Progenitor cell of endocrine pancreas (in vitro differentiated cells): ENCODE data around the gene LOC128125822.

Source experiments
- DNase-seq: peaks from one replicate; pipeline ENCODE4 v3.0.0; 2021; ENCODE audit warnings: low spot score; ENCODE audit not compliant: unreplicated experiment
- H3K27ac Mint-ChIP-seq: 2 replicates; pipeline ENCODE4 v1.8.0; 2021; ENCODE audit warnings: mild to moderate bottlenecking, moderate library complexity, mixed read lengths
- H3K27me3 Mint-ChIP-seq: 2 replicates; pipeline ENCODE4 v1.8.0; 2021; ENCODE audit warnings: mixed read lengths
- H3K36me3 Mint-ChIP-seq: 2 replicates; pipeline ENCODE4 v1.8.0; 2022; ENCODE audit warnings: mixed read lengths; ENCODE audit not compliant: insufficient read depth
- H3K4me1 Mint-ChIP-seq: 2 replicates; pipeline ENCODE4 v1.8.0; 2021; ENCODE audit warnings: low read depth, mixed read lengths
- H3K4me3 Mint-ChIP-seq: 2 replicates; pipeline ENCODE4 v1.8.0; 2021; ENCODE audit warnings: low read depth, mild to moderate bottlenecking, moderate library complexity, mixed read lengths
- H3K9me3 Mint-ChIP-seq: 2 replicates; pipeline ENCODE4 v1.8.0; 2021; ENCODE audit warnings: low read depth, mixed read lengths
- TF ChIP-seq, protein P1 (sequence below): fragments of 200-600 bp; sonication (generic); IDR thresholded peaks from one replicate; pipeline ENCODE4 v1.5.0; 2021; ENCODE audit warnings: antibody characterized with exemption, mild to moderate bottlenecking; ENCODE audit not compliant: unreplicated experiment

The LOC128125822 gene

DNA sequence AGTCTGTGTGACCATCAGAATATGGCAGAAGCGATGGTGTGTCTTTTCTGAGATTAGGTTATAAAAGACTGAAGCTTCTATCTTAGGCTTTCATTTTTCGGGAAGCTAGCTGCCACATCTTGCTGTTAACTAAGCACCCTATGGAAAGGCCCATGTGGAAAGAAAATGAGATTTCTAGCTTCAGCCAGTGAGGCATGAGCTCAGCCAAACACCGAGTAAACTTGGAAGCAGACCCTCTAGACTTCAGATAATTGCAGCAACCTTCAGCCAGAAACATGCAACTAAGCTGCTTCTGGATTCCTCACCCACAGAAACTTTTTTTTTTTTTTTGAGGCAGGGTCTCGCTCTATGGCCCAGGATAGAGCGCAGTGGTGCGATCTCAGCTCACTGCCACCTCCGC is 20.6 kb downstream of the LOC128125822 start:
- Mint-ChIP-seq H3K4me3 (no peak overlapping the region), H3K9me3 (no peaks in the 10 kb centered on the region), H3K36me3 (no peaks in the 10 kb centered on the region), H3K4me1 (peaks cover 2% of the 10 kb centered on the region), H3K27ac (no peak overlapping the region), H3K27me3 (no peaks in the 10 kb centered on the region)
- TF ChIP-seq, protein P1, sequence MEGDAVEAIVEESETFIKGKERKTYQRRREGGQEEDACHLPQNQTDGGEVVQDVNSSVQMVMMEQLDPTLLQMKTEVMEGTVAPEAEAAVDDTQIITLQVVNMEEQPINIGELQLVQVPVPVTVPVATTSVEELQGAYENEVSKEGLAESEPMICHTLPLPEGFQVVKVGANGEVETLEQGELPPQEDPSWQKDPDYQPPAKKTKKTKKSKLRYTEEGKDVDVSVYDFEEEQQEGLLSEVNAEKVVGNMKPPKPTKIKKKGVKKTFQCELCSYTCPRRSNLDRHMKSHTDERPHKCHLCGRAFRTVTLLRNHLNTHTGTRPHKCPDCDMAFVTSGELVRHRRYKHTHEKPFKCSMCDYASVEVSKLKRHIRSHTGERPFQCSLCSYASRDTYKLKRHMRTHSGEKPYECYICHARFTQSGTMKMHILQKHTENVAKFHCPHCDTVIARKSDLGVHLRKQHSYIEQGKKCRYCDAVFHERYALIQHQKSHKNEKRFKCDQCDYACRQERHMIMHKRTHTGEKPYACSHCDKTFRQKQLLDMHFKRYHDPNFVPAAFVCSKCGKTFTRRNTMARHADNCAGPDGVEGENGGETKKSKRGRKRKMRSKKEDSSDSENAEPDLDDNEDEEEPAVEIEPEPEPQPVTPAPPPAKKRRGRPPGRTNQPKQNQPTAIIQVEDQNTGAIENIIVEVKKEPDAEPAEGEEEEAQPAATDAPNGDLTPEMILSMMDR, result no peak
- DNase-seq, result no peak

DNA sequence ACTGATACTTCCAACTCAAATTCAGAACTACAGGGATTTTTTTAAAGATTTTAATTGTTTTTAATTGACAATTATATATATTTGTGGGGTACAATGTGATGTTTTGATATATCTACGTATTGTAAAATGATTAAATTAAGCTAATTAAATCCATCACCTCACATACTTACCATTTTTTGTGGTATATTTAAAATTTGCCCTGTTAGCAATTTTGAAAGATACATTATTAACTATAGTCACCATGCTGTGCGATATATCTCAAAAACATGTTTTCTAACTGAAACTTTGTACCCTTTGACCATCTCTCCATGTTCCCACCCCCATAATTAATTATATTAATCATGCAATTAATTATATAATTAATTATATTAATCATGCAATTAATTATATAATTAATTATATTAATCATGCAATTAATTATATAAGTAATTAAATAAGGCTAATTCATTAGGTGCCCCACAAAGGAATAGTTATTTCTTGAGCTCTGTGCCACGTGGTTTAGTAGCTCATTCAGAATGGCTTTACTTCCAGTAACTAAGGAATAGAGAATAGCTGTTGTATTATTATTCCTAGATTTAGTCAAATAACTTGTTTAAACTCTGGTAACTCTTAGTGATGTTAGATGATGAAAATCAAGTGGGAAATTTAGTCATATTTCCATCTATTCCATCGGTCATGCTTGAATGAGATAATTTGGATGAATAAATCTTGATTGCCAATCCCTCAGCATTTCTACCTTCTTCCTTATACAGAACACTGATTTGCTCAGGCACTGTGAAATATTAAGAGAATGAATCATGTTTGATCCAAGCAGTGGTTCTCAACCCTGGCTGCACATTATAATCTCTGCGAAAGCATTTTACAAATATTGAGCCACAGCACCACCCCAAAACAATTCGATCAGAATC is 25.1 kb downstream of the LOC128125822 start:
- no peak for DNase-seq
- Mint-ChIP-seq H3K27ac (peak overlapping the region; percentile 98), H3K9me3 (no peaks in the 10 kb centered on the region), H3K27me3 (no peaks in the 10 kb centered on the region), H3K4me1 (peaks cover 10% of the 10 kb centered on the region), H3K36me3 (no peaks in the 10 kb centered on the region), H3K4me3 (peak overlapping the region; percentile 92)
- TF ChIP-seq, protein P1, result no peak

DNA sequence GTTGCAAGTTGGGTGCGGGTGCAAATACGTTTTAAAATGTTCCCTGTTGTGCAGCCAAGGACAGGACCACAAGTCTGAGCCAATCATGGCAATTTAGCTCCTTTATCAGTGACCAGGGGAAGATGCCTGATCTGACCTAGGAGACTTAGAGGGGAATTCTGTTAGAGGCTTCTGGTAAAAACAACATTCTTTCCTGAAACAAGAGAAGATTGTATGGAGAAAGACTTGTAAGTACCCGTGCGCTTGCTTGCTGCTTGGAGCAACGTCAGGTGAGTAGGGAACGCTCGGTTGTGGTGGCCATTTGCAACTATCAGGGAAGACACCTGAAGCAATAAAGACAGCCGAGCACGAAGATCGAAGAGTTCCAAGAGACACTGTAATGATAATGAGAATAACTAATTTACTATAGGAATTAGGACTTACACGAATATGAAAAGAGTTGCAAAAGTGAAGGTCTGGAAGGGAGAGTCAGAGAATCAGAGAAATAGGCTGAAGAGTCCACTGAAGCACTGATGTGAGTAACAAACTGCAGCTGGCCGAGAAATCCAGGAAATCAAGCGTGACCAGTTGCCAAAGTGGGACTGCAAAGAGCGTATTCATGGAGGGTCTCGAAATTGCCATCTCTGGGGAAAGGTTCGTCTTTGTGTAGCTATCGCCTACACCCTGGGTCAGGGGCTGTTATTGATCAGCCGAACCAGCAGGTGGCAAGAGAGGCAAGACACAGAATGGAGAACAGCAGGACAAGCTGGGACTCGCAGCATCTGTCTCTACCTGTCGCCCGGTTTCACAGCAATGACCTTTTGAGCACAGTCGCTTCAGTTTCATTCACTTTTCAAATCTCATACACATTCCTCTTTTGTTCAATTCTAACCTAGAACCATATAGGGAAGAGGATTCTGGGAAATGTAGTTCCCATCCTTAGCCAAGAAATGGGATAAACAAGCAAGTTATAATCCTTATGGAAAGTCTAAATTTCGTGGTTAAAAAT is 26.1 kb downstream of the LOC128125822 start:
- DNase-seq, result peak; percentile 61
- H3K9me3 Mint-ChIP-seq, result no peaks in the 10 kb centered on the region
- H3K27me3 Mint-ChIP-seq, result no peaks in the 10 kb centered on the region
- peaks cover 10% of the 10 kb centered on the region for H3K4me1 Mint-ChIP-seq
- H3K36me3 Mint-ChIP-seq, result no peaks in the 10 kb centered on the region
- peak overlapping the region; percentile 92 for H3K4me3 Mint-ChIP-seq
- H3K27ac Mint-ChIP-seq, result peak overlapping the region; percentile 98
- TF ChIP-seq, protein P1, result peak; percentile 78

DNA sequence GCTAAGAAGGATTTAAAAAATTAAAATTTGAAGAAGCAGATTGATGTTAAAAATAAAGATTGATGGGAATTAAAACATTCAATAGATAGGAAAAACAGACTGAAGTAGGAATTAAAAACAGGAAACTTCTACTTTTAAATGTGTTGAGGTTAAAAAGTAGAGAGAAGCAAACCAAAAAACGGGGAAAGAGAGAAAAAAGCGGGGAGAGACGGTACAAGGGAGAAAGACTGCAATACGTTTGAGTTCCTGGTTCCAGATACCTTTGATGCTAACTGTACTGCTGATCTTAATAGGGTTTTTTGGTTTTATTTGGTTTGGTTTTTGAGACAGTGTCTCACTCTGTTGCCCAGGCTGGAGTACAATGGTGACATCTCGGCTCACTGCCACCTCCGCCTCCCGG is 27.0 kb downstream of the LOC128125822 start:
- TF ChIP-seq, protein P1, result no peak
- Mint-ChIP-seq H3K27ac (peak overlapping the region; percentile 98), H3K9me3 (no peaks in the 10 kb centered on the region)

DNA sequence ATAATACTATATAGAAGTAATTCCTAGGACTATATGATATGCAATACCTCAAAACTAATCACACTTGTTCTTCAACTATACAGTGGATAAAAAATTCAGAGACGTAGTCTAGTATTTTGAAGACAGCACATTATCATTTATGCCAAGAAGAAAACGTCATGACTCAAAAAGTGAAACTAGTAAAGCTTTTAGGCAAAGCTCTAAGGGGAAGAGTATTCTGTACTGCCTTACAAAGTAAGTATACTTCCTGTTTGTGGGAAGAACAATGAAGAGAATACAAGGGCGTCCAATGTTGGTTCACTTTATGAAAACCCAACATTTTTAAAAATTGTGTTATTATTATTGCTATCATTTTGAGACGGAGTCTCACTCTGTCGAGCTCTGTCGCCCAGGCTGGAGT is 27.9 kb downstream of the LOC128125822 start:
- H3K36me3 Mint-ChIP-seq, result no peaks in the 10 kb centered on the region

More for the DNA sequence above, 27.0 kb downstream of the LOC128125822 start:
- Mint-ChIP-seq H3K36me3 (no peaks in the 10 kb centered on the region), H3K4me1 (peaks cover 10% of the 10 kb centered on the region), H3K4me3 (peak overlapping the region; percentile 92), H3K27me3 (no peaks in the 10 kb centered on the region)
- no peak for DNase-seq

More for the DNA sequence above, 27.9 kb downstream of the LOC128125822 start:
- no peak overlapping the region for H3K27ac Mint-ChIP-seq
- H3K27me3 Mint-ChIP-seq, result no peaks in the 10 kb centered on the region
- H3K4me3 Mint-ChIP-seq, result no peak overlapping the region
- TF ChIP-seq, protein P1, result no peak
- no peak for DNase-seq
- no peaks in the 10 kb centered on the region for H3K9me3 Mint-ChIP-seq
- H3K4me1 Mint-ChIP-seq, result peaks cover 10% of the 10 kb centered on the region
